Spleen (tissue), 11 donors: ENCODE measurements around the gene INPP4A. TPM values are rescaled to one million over a fixed set of nuclear protein-coding genes. Genes with fewer than 3 reads are reported as not detected.

ENCODE experiments used
- DNase-seq: peaks from one replicate; pipeline ENCODE4 v3.0.0-alpha.2; 2020
- H3K27ac ChIP-seq, 8 donors: fragments of 200-600 bp; sonication (generic) in 7 of 8; 1 replicate in 4 of 8; 2 replicates in 4 of 8; pipeline versions ENCODE4 v1.5.0 to v1.8.0; 2016 to 2021; ENCODE audit warnings: inconsistent platforms in 4 of 8, mild to moderate bottlenecking in 4 of 8, moderate library complexity in 1 of 8
- H3K27me3 ChIP-seq, 7 donors: fragments of 200-600 bp; sonication (generic) in 6 of 7; replicated peaks in 1 of 7; 1 replicate in 4 of 7; 2 replicates in 3 of 7; pipeline versions ENCODE4 v1.5.0 to v1.8.0; 2016 to 2021; ENCODE audit warnings: inconsistent platforms in 3 of 7, mild to moderate bottlenecking in 1 of 7
- H3K36me3 ChIP-seq, 6 donors: fragments of 200-600 bp; sonication (generic) in 5 of 6; 1 replicate in 4 of 6; 2 replicates in 2 of 6; pipeline versions ENCODE4 v1.5.0 to v1.8.0; 2016 to 2021; ENCODE audit warnings: inconsistent platforms in 2 of 6
- H3K4me1 ChIP-seq, 6 donors: fragments of 200-600 bp; sonication (generic) in 5 of 6; 1 replicate in 3 of 6; 2 replicates in 3 of 6; pipeline versions ENCODE4 v1.5.0 to v1.8.0; 2016 to 2021; ENCODE audit warnings: inconsistent platforms in 3 of 6
- H3K4me3 ChIP-seq, 8 donors: fragments of 200-600 bp; sonication (generic) in 7 of 8; 1 replicate in 4 of 8; 2 replicates in 4 of 8; pipeline versions ENCODE4 v1.5.0 to v1.8.0; 2016 to 2021; ENCODE audit warnings: inconsistent platforms in 4 of 8, mild to moderate bottlenecking in 4 of 8, moderate library complexity in 2 of 8
- H3K9me3 ChIP-seq, 8 donors: fragments of 200-600 bp; sonication (generic) in 7 of 8; 1 replicate in 4 of 8; 2 replicates in 4 of 8; pipeline versions ENCODE4 v1.5.0 to v1.8.0; 2016 to 2021; ENCODE audit warnings: inconsistent platforms in 4 of 8
- CTCF ChIP-seq, 11 experiments: fragments of 200-600 bp in 7 of 11; fragments of 450-650 bp in 4 of 11; sonication (generic) in 4 of 11; IDR thresholded peaks in 8 of 11; conservative IDR thresholded peaks in 3 of 11; 1 replicate in 7 of 11; 2 replicates in 4 of 11; pipeline versions ENCODE4 v1.4.0 to v1.8.0; 2016 to 2021; ENCODE audit warnings: antibody characterized with exemption in 11 of 11, inconsistent platforms in 4 of 11, mild to moderate bottlenecking in 1 of 11
- POLR2A ChIP-seq, 3 donors: fragments of 450-650 bp; IDR thresholded peaks; one replicate each; pipeline ENCODE4 v1.5.1; 2017; ENCODE audit warnings: antibody characterized with exemption in 3 of 3, mild to moderate bottlenecking in 1 of 3
- POLR2AphosphoS5 ChIP-seq, 3 donors: sonication (generic); formaldehyde crosslinking; IDR thresholded peaks; one replicate each; pipeline ENCODE4 v1.5.1; 2017; ENCODE audit warnings: antibody characterized with exemption in 3 of 3
- WGBS, 5 donors: extraction: QIAGEN DNeasy Blood & Tissue Kit in 3 of 5; methylation state at CpG; one replicate each; pipeline versions ENCODE4 v1.1.5 to v1.1.7; 2013 to 2018; 5-methylcytosine and 5-hydroxymethylcytosine counted together
- intact Hi-C: fragments of 100-400 bp; cut with DNase I; formaldehyde crosslinking; loops from one replicate; pipeline ENCODE4 v1.15.0; 2023; ENCODE audit warnings: low total_unique reads
- polyA plus RNA-seq, 3 donors: library from polyadenylated mRNA; stranded (reverse); fragments of 200-250 nt; gene quantifications; one replicate each; pipeline ENCODE4 v1.2.1, GENCODE V29; 2013
- total RNA-seq, 7 donors: library from RNA; depleted of rRNA in 3 of 7; stranded (reverse); fragments of >200 nt in 3 of 7; fragmentation: NEBNext Ultra II Directional in 4 of 7; extraction: Animal tissue kit (Norgen Biotek cat#: 25700) in 4 of 7; gene quantifications; one replicate each; pipeline versions ENCODE4 v1.1.0 to v1.2.1, GENCODE V29; 2016 to 2021
- donor health status: healthy with polysubstance abuse.
- donor health status: DM: no; HTN: no; CAD: no; lungs with moderate emphysema.
- donor health status: DM: no; HTN: no; CAD: no.
- donor health status: Bipolar disorder and iron deficiency.
- donor health status: healthy.
- donor health status: DM: no; HTN: no; CAD: no.
- donor health status: DM: yes; HTN: yes; CAD: no.

Gene INPP4A
- total and polyA plus RNA-seq, 10 donors = 6.4 to 102 (median 69.2) TPM

- Histone ChIP-seq H3K9me3 (no peaks in the 10 kb centered on the region), H3K27ac (no peak overlapping the region), H3K4me3 (no peak overlapping the region), H3K27me3 (no peaks in the 10 kb centered on the region), H3K4me1 (no peaks in the 10 kb centered on the region), H3K36me3 (peaks cover 0 to 54% (median 14%) of the 10 kb centered on the region in 6 donors)
- TF ChIP-seq CTCF (IDR thresholded peaks at IDR 0.05 in 8 of 11, conservative IDR thresholded peaks at IDR 0.05 in 3 of 11) (no peak), POLR2AphosphoS5 (IDR thresholded peaks at IDR 0.05) (no peak), POLR2A (IDR thresholded peaks at IDR 0.05) (no peak)
- intact Hi-C loops = no loop called here
- WGBS, 5 donors = 83 to 93% (median 88%) methylated on average over 6 of the region's 6 CpGs
- peak; percentile 33 for DNase-seq
Measured at GRCh38 chr2:98532756-98533155, 88.1 kb downstream of the INPP4A start.

- DNase-seq = no peak
- TF ChIP-seq CTCF (IDR thresholded peaks at IDR 0.05 in 8 of 11, conservative IDR thresholded peaks at IDR 0.05 in 3 of 11) (no peak), POLR2A (IDR thresholded peaks at IDR 0.05) (no peak), POLR2AphosphoS5 (IDR thresholded peaks at IDR 0.05) (no peak)
- 95 to 97% (median 95%) methylated on average over 1 of the region's 1 CpG for WGBS, 5 donors
- H3K27me3 ChIP-seq = no peaks in the 10 kb centered on the region
- no peaks in the 10 kb centered on the region for H3K9me3 ChIP-seq
- no peak overlapping the region for H3K27ac ChIP-seq
- no peaks in the 10 kb centered on the region for H3K4me1 ChIP-seq
- intact Hi-C loops = no loop called here
- H3K36me3 ChIP-seq = peaks cover 0 to 62% (median 19%) of the 10 kb centered on the region in 6 donors
- no peak overlapping the region for H3K4me3 ChIP-seq
Measured at GRCh38 chr2:98533547-98533946, 88.9 kb downstream of the INPP4A start.

- Histone ChIP-seq H3K27me3 (no peaks in the 10 kb centered on the region), H3K27ac (no peak overlapping the region), H3K36me3 (peaks cover 0 to 74% (median 31%) of the 10 kb centered on the region in 6 donors), H3K4me1 (no peaks in the 10 kb centered on the region), H3K4me3 (no peak overlapping the region), H3K9me3 (no peaks in the 10 kb centered on the region)
- no peak for TF ChIP-seq POLR2A (IDR thresholded peaks at IDR 0.05)
- no peak for TF ChIP-seq POLR2AphosphoS5 (IDR thresholded peaks at IDR 0.05)
- no peak for TF ChIP-seq CTCF (IDR thresholded peaks at IDR 0.05 in 8 of 11, conservative IDR thresholded peaks at IDR 0.05 in 3 of 11)
- 94 to 97% (median 94%) methylated on average over 3 of the region's 3 CpGs for WGBS, 5 donors
- peak; percentile 56 for DNase-seq
- intact Hi-C loops = no loop called here
Measured at GRCh38 chr2:98534761-98535160, 90.1 kb downstream of the INPP4A start.

GRCh38 chr2:98535971-98536677, 91.5 kb downstream of the INPP4A start:
- TF ChIP-seq POLR2AphosphoS5 (IDR thresholded peaks at IDR 0.05) = no peak
- no peak for TF ChIP-seq CTCF (IDR thresholded peaks at IDR 0.05 in 8 of 11, conservative IDR thresholded peaks at IDR 0.05 in 3 of 11)
- TF ChIP-seq POLR2A (IDR thresholded peaks at IDR 0.05) = no peak
- Histone ChIP-seq H3K4me3 (no peak overlapping the region), H3K9me3 (no peaks in the 10 kb centered on the region), H3K4me1 (no peaks in the 10 kb centered on the region), H3K36me3 (peaks cover 0 to 87% (median 40%) of the 10 kb centered on the region in 6 donors), H3K27me3 (no peaks in the 10 kb centered on the region), H3K27ac (peak overlapping the region in 2 of 8 donors; percentile 0 to 23)
- WGBS, 5 donors = 89 to 97% (median 96%) methylated on average over 6 of the region's 6 CpGs
- DNase-seq = no peak
- intact Hi-C loops = no loop called here
